ENCODE measurements around the gene VIPR1.
A peak's percentile ranks its signal among the peaks of the same experiment; 100 is the strongest.
"Not testable (repeated sequence)": the region's sequence is repeated elsewhere in the genome, so short reads cannot be mapped to it uniquely, and the experiment has no call there.

Gene VIPR1

DNA sequence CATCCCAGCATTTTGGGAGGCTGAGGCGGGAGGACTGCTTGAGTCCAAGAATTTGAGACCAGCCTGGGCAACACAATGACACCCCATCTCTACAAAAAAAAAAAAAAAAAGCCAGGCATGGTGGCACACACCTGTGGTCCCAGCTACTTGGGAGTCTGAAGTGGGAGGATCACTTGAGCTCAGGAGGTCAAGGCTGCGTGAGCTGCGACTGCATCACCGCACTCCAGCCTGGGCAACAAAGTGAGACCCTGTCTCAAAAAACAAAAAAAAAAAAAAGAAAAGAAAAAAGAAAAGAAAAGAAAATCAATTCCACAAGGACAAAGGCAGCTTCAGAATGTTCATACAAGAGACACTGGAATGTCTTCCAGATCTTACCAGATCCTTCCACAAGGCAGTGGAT is 76.9 kb downstream of the VIPR1 start:
- not testable (repeated sequence) for DNase-seq (ENCODE audit: low read depth)

DNA sequence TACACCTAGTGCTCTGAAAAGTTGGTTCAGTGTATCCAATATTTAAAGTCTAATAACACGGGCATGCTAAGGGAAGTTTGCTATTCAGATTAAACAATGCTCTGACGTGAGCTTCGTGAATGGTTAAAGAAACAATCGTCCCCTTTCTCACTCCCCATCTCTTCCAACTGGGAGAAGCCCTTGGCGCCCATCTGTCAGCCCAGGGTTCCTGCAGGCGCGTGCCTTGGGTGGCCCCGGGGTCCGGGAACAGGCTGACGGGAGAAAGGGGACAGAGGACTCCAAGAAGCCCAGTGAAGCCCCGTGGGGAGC is 78.9 kb downstream of the VIPR1 start:
- no peak for DNase-seq (ENCODE audit: low read depth)

DNA sequence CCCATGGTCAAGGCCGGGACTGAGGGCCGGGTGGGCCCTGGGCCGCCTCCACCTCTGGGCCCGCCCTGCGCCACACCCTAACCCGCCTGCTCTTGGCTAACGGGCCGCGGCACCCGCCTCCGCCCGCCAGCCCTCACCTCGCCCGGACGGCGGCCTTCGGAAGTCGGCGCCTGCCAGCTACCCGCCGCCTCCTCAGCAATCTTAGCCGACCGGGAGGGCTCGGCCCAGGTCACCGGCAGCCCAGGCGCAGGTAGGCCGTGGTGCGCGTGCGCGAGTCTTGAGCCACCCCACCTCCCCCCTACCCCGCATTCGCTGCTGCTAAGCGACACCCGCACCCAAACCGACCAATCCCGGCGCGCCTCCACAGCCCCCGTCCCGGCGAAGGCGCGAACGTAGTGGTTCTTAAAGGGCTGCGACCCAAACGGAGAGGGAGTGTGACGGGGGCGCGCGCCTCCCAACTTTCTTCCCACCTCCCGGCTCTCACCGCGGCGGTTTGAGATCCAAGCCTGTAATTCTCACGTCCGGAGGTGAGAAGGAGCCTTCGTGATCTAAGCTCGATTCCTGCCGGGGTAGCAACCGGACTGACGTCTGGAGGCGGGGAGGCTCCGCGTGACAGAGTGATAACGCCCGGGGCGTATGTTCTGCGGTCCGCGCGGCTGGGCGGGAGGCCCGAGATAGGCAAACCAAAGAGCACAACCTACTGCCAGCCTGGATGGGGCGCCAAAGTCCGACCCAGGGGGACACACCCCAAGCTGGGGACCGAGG is 79.4 kb downstream of the VIPR1 start, which contains the start of gene SEC22C:
Gene SEC22C, minus strand, starts transcription at position 259 of the 765 bp plus-strand sequence. CDS start 12,921 bp downstream, outside the sequence.
- peak; percentile 94 for DNase-seq (ENCODE audit: low read depth)

DNA sequence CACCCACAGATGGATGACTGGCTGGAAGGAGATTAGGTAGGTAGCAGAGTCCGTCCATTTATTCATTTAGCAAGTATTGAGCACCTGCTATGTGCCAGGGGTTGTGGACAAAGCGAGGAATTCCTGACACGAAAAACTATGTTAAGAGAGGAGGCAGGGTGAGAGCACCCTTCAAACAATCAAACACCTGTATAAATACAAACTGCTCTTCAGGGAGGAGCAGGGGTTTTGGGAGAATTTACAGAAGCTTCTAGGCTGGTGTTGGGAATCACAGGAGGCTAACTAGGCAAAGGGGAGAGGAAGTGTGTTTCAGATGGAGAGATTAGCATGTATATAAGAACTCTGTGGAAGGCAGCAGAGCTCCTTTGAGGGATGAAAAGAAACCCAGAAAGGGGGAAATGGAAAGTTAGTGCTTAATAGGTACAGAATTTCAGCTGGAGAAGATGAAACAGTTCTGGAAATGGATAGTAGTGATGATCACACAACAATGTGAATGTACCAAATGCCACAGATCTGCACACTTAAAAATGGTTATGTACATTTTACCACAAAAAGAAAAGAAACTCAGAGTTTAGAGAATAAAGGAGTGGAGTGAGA is 80.1 kb downstream of the VIPR1 start:
- DNase-seq (ENCODE audit: low read depth): no peak

Data from activated gamma-delta T cell treated with anti-CD3 and anti-CD28 coated beads, Interleukin-2, amount 50 U/mL, for 16 hours (primary cell).